ENCODE data around the gene MED15.

GRCh38 chr22:20577045-20577444, 69.6 kb downstream of the MED15 start:
- no peak for TF ChIP-seq POLR2A (IDR thresholded peaks at IDR 0.05)
- TF ChIP-seq CTCF (IDR thresholded peaks at IDR 0.05) = no peak
